HFF-Myc (cell line): ENCODE results near the gene GOLGA8B.

Experiments used
- DNase-seq: peaks from one replicate; pipeline ENCODE4 v3.0.0-alpha.2; 2011; ENCODE audit warnings: low read depth; ENCODE audit errors: extremely low read depth
- H3K4me3 ChIP-seq: replicated peaks from 2 replicates; pipeline ENCODE4 v1.5.1; 2011; ENCODE audit warnings: low read depth, mild to moderate bottlenecking, control low read depth, low read length
- TF ChIP-seq, protein P1 (sequence below): IDR thresholded peaks from 2 replicates; pipeline ENCODE4 v1.5.1; 2012; ENCODE audit warnings: mild to moderate bottlenecking, low read depth, low read length, control low read depth; ENCODE audit errors: missing control alignments

GOLGA8B gene

DNA sequence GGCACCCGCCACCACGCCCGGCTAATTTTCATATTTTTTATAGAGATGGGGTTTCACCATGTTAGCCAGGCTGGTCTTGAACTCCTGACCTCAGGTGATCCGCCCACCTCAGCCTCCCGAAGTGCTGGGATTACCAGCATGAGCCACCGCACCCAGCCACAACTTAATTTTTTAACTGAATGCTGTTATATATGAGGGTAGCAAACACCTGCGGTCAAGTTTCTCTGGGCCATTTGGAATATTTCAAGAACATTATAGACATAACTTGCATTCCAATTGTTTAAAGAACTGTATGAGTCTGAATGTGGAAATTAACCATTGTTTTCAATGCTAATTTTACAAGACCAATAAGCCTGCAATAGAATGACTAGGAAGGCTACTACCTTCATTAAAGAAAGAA is 35.7 kb upstream of the GOLGA8B start:
- TF ChIP-seq, protein P1, sequence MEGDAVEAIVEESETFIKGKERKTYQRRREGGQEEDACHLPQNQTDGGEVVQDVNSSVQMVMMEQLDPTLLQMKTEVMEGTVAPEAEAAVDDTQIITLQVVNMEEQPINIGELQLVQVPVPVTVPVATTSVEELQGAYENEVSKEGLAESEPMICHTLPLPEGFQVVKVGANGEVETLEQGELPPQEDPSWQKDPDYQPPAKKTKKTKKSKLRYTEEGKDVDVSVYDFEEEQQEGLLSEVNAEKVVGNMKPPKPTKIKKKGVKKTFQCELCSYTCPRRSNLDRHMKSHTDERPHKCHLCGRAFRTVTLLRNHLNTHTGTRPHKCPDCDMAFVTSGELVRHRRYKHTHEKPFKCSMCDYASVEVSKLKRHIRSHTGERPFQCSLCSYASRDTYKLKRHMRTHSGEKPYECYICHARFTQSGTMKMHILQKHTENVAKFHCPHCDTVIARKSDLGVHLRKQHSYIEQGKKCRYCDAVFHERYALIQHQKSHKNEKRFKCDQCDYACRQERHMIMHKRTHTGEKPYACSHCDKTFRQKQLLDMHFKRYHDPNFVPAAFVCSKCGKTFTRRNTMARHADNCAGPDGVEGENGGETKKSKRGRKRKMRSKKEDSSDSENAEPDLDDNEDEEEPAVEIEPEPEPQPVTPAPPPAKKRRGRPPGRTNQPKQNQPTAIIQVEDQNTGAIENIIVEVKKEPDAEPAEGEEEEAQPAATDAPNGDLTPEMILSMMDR = no peak
- DNase-seq = no peak
- H3K4me3 ChIP-seq = no peak overlapping the region

DNA sequence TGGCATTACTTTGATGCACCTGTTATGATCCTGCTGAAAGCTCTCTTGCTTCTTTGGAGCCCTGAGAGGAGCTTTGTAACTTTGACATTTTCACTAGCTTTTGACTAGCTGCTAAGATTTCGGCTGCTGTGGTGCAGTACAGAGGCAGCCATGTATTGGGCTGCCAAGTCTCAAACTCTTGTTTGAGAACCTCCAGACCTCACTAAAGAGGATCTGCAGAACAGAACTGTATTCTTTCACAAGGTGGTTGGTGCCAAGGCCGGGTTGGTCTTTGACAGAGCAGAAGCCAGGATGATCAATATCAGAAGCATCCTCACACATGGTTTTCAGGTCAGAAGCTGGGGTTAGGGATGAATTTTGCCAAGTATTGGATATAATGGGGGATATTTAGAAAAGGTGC is 34.6 kb upstream of the GOLGA8B start:
- DNase-seq = no peak
- TF ChIP-seq, protein P1 = no peak
- H3K4me3 ChIP-seq = no peak overlapping the region

DNA sequence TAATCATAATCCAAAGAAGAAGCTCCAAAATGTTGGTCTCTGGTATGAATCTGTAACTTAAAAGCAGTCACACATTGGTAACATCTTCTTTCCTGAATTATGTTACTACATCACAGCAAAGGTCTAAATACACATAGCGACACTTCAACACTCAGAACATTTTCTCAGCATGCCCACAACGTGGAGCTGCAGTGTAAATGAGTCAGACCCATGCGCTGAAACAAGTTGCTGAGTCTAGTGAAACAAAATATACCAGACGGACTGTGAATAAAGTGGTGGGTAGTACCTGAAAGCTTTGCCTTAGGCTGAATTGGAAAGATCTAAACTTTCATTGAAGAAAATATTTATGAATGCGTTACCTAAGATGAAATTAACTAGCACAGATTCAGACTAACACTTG is 33.2 kb upstream of the GOLGA8B start:
- no peak overlapping the region for H3K4me3 ChIP-seq
- no peak for DNase-seq
- TF ChIP-seq, protein P1 = no peak

DNA sequence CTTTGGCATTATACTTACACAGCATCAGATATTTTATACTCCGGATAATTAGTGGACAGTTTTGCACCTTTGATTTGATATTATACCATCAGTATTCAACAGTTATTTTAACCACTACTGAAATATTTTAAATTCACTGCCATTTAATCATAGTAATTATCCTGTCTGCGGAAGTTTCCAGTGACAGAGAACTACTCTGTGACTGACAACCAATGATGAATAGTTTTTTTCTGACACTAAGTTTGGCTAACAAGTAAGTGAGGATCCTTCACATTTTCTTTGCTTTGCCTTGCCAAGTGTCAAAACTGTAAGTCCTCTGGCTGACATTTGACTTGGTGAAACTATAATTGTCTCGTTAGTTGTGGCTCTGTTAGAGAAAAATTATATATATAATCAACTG is 30.5 kb upstream of the GOLGA8B start:
- no peak for DNase-seq
- H3K4me3 ChIP-seq = no peak overlapping the region
- TF ChIP-seq, protein P1 = no peak

DNA sequence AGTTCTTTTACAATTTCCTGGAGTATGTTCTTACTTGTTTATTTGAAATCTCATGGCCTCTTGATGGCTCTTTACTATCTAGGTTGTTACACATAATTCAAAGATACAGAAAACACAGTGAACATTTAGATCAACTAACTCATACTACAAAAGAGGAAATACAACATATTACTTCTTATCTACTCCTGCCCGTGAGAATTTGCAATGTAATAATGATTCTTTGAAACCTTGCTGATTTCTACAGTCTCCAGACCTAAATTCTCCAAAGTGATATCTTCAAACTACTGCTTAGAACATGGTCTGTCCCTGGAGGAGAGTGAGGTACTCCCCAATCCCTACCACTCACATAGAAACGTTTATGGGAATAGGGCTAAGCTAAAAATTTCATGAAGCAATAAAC is 29.9 kb upstream of the GOLGA8B start:
- DNase-seq = no peak
- TF ChIP-seq, protein P1 = no peak
- H3K4me3 ChIP-seq = no peak overlapping the region

DNA sequence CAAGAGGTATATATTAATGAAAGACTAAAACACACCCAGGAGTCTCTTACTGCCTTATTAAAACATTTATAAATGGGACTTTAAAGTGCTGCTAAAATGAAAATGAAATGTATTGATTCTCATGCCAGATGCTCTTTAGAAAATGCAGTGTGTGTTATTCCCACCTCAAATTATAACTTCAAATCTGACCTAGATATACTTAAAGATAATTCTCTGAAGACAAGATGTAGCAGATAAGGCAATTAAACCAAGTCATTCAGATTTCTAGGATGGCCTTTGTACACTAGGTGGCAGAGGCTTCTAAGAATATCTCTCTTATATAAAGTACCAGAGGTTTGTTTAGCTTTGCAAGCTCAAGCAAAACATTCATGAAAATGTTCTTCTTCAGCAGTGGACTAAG is 26.9 kb upstream of the GOLGA8B start:
- DNase-seq = no peak
- no peak overlapping the region for H3K4me3 ChIP-seq
- TF ChIP-seq, protein P1 = no peak
